NCI-H146 treated with DMSO at 0.1 percent for 48 hours (cell line): ENCODE results near the gene LRRC2.
"Not testable (repeated sequence)": the region's sequence is repeated elsewhere in the genome, so short reads cannot be mapped to it uniquely, and the experiment has no call there.

Experiments
- DNase-seq: peaks from one replicate; lab custom pipeline; 2025; ENCODE audit not compliant: unreplicated experiment; lab: John Stamatoyannopoulos, UW

LRRC2 gene

GRCh38 chr3:46536758-46537157 lies 29.3 kb downstream of the LRRC2 start:
- no peak for DNase-seq

GRCh38 chr3:46535746-46536145 lies 30.4 kb downstream of the LRRC2 start:
- DNase-seq, result no peak

GRCh38 chr3:46533091-46533490 lies 33.0 kb downstream of the LRRC2 start:
- DNase-seq, result no peak

- DNase-seq, result no peak
These were observed 38.9 kb downstream of the LRRC2 start for GRCh38 chr3:46527239-46527638.

GRCh38 chr3:46524832-46525231 lies 41.3 kb downstream of the LRRC2 start:
- no peak for DNase-seq

GRCh38 chr3:46524008-46524407 lies 42.1 kb downstream of the LRRC2 start:
- DNase-seq, result no peak

- DNase-seq, result no peak
These were observed 42.5 kb downstream of the LRRC2 start for GRCh38 chr3:46523556-46523955.

- not testable (repeated sequence) for DNase-seq
These were observed 43.9 kb downstream of the LRRC2 start for GRCh38 chr3:46522201-46522600.

- no peak for DNase-seq
These were observed 45.0 kb downstream of the LRRC2 start for GRCh38 chr3:46521096-46521495.

GRCh38 chr3:46520531-46520930 lies 45.6 kb downstream of the LRRC2 start:
- no peak for DNase-seq

GRCh38 chr3:46519952-46520351 lies 46.1 kb downstream of the LRRC2 start:
- DNase-seq, result no peak

GRCh38 chr3:46517784-46518181 lies 48.3 kb downstream of the LRRC2 start:
- DNase-seq, result no peak

GRCh38 chr3:46517016-46517783 lies 48.9 kb downstream of the LRRC2 start:
- no peak for DNase-seq

GRCh38 chr3:46516521-46516920 lies 49.6 kb downstream of the LRRC2 start:
- DNase-seq, result no peak

GRCh38 chr3:46512191-46512749 lies 53.8 kb downstream of the LRRC2 start:
- no peak for DNase-seq

- no peak for DNase-seq
These were observed 56.4 kb downstream of the LRRC2 start for GRCh38 chr3:46509661-46510187.

GRCh38 chr3:46508850-46509591 lies 57.1 kb downstream of the LRRC2 start:
- no peak for DNase-seq

- no peak for DNase-seq
These were observed 59.6 kb downstream of the LRRC2 start for GRCh38 chr3:46506526-46506925.

GRCh38 chr3:46505953-46506352 lies 60.1 kb downstream of the LRRC2 start:
- DNase-seq, result no peak

- no peak for DNase-seq
These were observed 61.3 kb downstream of the LRRC2 start for GRCh38 chr3:46504789-46505188.

- DNase-seq, result no peak
These were observed 62.8 kb downstream of the LRRC2 start for GRCh38 chr3:46503200-46503874.
